GM12892 (cell line): ENCODE results near the gene TIMELESS.
"Not testable (repeated sequence)": the region's sequence is repeated elsewhere in the genome, so short reads cannot be mapped to it uniquely, and the experiment has no call there.

Source experiments
- DNase-seq: peaks from one replicate; pipeline ENCODE4 v3.0.0; 2011; ENCODE audit not compliant: insufficient read length
- FAIRE-seq: peaks from 2 replicates; lab custom pipeline; 2011; peaks lifted over from hg19 to GRCh38; lab: Jason Lieb, UNC
- POLR2A ChIP-seq: IDR thresholded peaks from 2 replicates; pipeline ENCODE4 v1.6.1; 2011; ENCODE audit warnings: low read depth, low read length, control low read depth
- POLR2AphosphoS5 ChIP-seq: IDR thresholded peaks from 2 replicates; pipeline ENCODE4 v1.6.1; 2011; ENCODE audit warnings: low read depth, low read length, control low read depth
- TAF1 ChIP-seq: IDR thresholded peaks from 2 replicates; pipeline ENCODE4 v1.6.1; 2011; ENCODE audit warnings: low read depth, mild to moderate bottlenecking, control low read depth, low read length, borderline replicate concordance

Gene TIMELESS

GRCh38 chr12:56417739-56418138 lies 31.5 kb downstream of the TIMELESS start:
- no peak for FAIRE-seq
- no peak for TF ChIP-seq POLR2AphosphoS5
- TF ChIP-seq TAF1: no peak
- no peak for TF ChIP-seq POLR2A
- no peak for DNase-seq

GRCh38 chr12:56414401-56414800 lies 34.8 kb downstream of the TIMELESS start:
- DNase-seq: no peak
- FAIRE-seq: no peak

GRCh38 chr12:56413392-56413791 lies 35.8 kb downstream of the TIMELESS start:
- no peak for TF ChIP-seq TAF1
- TF ChIP-seq POLR2A: no peak
- no peak for TF ChIP-seq POLR2AphosphoS5
- no peak for DNase-seq
- no peak for FAIRE-seq

More at GRCh38 chr12:56414401-56414800, 34.8 kb downstream of the TIMELESS start:
- no peak for TF ChIP-seq POLR2A
- TF ChIP-seq TAF1: no peak
- no peak for TF ChIP-seq POLR2AphosphoS5

- TF ChIP-seq POLR2A (no peak), TAF1 (no peak), POLR2AphosphoS5 (no peak)
- no peak for DNase-seq
- FAIRE-seq: no peak
These were observed 37.2 kb downstream of the TIMELESS start for GRCh38 chr12:56411781-56412639.

- TF ChIP-seq POLR2A (no peak), TAF1 (no peak), POLR2AphosphoS5 (no peak)
- FAIRE-seq (no peak), DNase-seq (no peak)
These were observed 38.5 kb downstream of the TIMELESS start for GRCh38 chr12:56410768-56411167.

- FAIRE-seq (no peak), DNase-seq (no peak)
These were observed 40.3 kb downstream of the TIMELESS start for GRCh38 chr12:56408799-56409417.

GRCh38 chr12:56404227-56404626 lies 45.0 kb downstream of the TIMELESS start:
- not testable (repeated sequence) for DNase-seq, FAIRE-seq

More at GRCh38 chr12:56408799-56409417, 40.3 kb downstream of the TIMELESS start:
- TF ChIP-seq POLR2A: no peak
- no peak for TF ChIP-seq TAF1
- TF ChIP-seq POLR2AphosphoS5: no peak

GRCh38 chr12:56401612-56402011 lies 47.6 kb downstream of the TIMELESS start:
- not testable (repeated sequence) for FAIRE-seq, DNase-seq

- not testable (repeated sequence) for DNase-seq, FAIRE-seq
These were observed 48.1 kb downstream of the TIMELESS start for GRCh38 chr12:56401125-56401524.

GRCh38 chr12:56399466-56399865 lies 49.8 kb downstream of the TIMELESS start:
- not testable (repeated sequence) for DNase-seq, FAIRE-seq

GRCh38 chr12:56398324-56398723 lies 50.9 kb downstream of the TIMELESS start:
- FAIRE-seq: no peak
- DNase-seq: no peak
- no peak for TF ChIP-seq POLR2AphosphoS5
- no peak for TF ChIP-seq TAF1
- TF ChIP-seq POLR2A: no peak

GRCh38 chr12:56392331-56392730 lies 56.9 kb downstream of the TIMELESS start:
- FAIRE-seq: no peak
- DNase-seq: no peak
- TF ChIP-seq POLR2AphosphoS5: no peak
- TF ChIP-seq TAF1: no peak
- no peak for TF ChIP-seq POLR2A

- no peak for DNase-seq
- TF ChIP-seq POLR2AphosphoS5: no peak
- no peak for TF ChIP-seq TAF1
- TF ChIP-seq POLR2A: no peak
- no peak for FAIRE-seq
These were observed 57.5 kb downstream of the TIMELESS start for GRCh38 chr12:56391721-56392120.
